SK-N-SH (cell line): ENCODE data around the gene ZNF236. TPM values are rescaled to one million over a fixed set of nuclear protein-coding genes. Genes with fewer than 3 reads are reported as not detected.

Experiments used
- CTCF ChIA-PET: fragments of 300-600, 350-600 bp; formaldehyde crosslinking; extraction: SDS; loops from one replicate; lab custom pipeline; 2021; lab: Yijun Ruan, JAX
- POLR2A ChIA-PET: fragments of 350-600 bp; sonication (Branson Sonifier 250); formaldehyde crosslinking; extraction: SDS; loops from one replicate; lab custom pipeline; 2020; ENCODE audit warnings: antibody characterized with exemption, inconsistent platforms; lab: Yijun Ruan, JAX
- DNase-seq: peaks from one replicate; pipeline ENCODE4 v3.0.0; 2012
- H2AFZ ChIP-seq: fragments of 200-600 bp; sonication (generic); 2 replicates; pipeline ENCODE4 v1.8.1; 2016; ENCODE audit warnings: antibody characterized with exemption, mild to moderate bottlenecking, low read depth
- H3F3A ChIP-seq: fragments of 200-600 bp; sonication (generic); replicated peaks from 2 replicates; pipeline ENCODE3; 2016; ENCODE audit warnings: antibody characterized with exemption, mild to moderate bottlenecking; ENCODE audit not compliant: insufficient read depth
- H3K27ac ChIP-seq, 2 experiments: fragments of 200-500 bp in 1 of 2; fragments of 200-600 bp in 1 of 2; sonication (Bioruptor generic) in 1 of 2; sonication (generic), shearing (Covaris generic) in 1 of 2; 2 replicates each; pipeline versions ENCODE4 v1.5.1 to v1.6.1; 2014 to 2016; ENCODE audit warnings: low read depth in 2 of 2, inconsistent platforms in 1 of 2, low read length in 1 of 2, mild to moderate bottlenecking in 1 of 2, mixed read lengths in 1 of 2
- H3K27me3 ChIP-seq: fragments of 200-600 bp; sonication (generic), shearing (Covaris generic); 2 replicates; pipeline ENCODE4 v1.6.1; 2016; ENCODE audit warnings: mixed run types; ENCODE audit not compliant: insufficient read depth
- H3K36me3 ChIP-seq, 2 experiments: fragments of 200-500 bp in 1 of 2; fragments of 200-600 bp in 1 of 2; sonication (Bioruptor generic) in 1 of 2; sonication (generic) in 1 of 2; replicated peaks in 1 of 2; 2 replicates each; pipeline versions ENCODE3 to v1.5.1; 2014 to 2016; ENCODE audit warnings: low read length in 1 of 2, mild to moderate bottlenecking in 1 of 2; ENCODE audit not compliant: insufficient read depth in 2 of 2, control insufficient read depth in 1 of 2
- H3K4me1 ChIP-seq, 2 experiments: fragments of 200-500 bp in 1 of 2; fragments of 200-600 bp in 1 of 2; sonication (Bioruptor generic) in 1 of 2; sonication (generic), shearing (Covaris generic) in 1 of 2; 2 replicates each; pipeline versions ENCODE4 v1.5.1 to v1.6.1; 2014 to 2016; ENCODE audit warnings: low read depth in 1 of 2, low read length in 1 of 2, mixed run types in 1 of 2; ENCODE audit not compliant: insufficient read depth in 2 of 2, control insufficient read depth in 1 of 2
- H3K4me2 ChIP-seq: fragments of 200-600 bp; sonication (generic), shearing (Covaris generic); 2 replicates; pipeline ENCODE4 v1.6.1; 2017; ENCODE audit warnings: mixed run types
- H3K4me3 ChIP-seq, 2 experiments: fragments of 200-500 bp in 1 of 2; fragments of 200-600 bp in 1 of 2; sonication (Bioruptor generic) in 1 of 2; sonication (generic), shearing (Covaris generic) in 1 of 2; 2 replicates each; pipeline versions ENCODE4 v1.5.1 to v1.8.1; 2014 to 2016; ENCODE audit warnings: low read depth in 2 of 2, inconsistent platforms in 1 of 2, low read length in 1 of 2, mild to moderate bottlenecking in 1 of 2, mixed read lengths in 1 of 2, moderate library complexity in 1 of 2
- H3K79me2 ChIP-seq: fragments of 200-600 bp; sonication (generic); 2 replicates; pipeline ENCODE4 v1.8.1; 2017; ENCODE audit warnings: mild to moderate bottlenecking; ENCODE audit not compliant: insufficient read depth
- H3K9ac ChIP-seq: fragments of 200-600 bp; sonication (generic); 2 replicates; pipeline ENCODE4 v1.6.1; 2017; ENCODE audit warnings: mixed run types
- H3K9me2 ChIP-seq: fragments of 200-600 bp; sonication (generic); 2 replicates; pipeline ENCODE4 v1.6.1; 2017; ENCODE audit warnings: mixed run types
- H3K9me3 ChIP-seq: fragments of 200-600 bp; sonication (generic); 2 replicates; pipeline ENCODE4 v1.6.1; 2017; ENCODE audit warnings: mixed run types, mild to moderate bottlenecking, moderate library complexity
- H4K20me1 ChIP-seq: fragments of 200-600 bp; sonication (generic); 2 replicates; pipeline ENCODE4 v1.6.1; 2017; ENCODE audit warnings: mild to moderate bottlenecking, mixed run types; ENCODE audit not compliant: insufficient read depth
- EP300 ChIP-seq, 2 experiments: IDR thresholded peaks; 2 replicates each; pipeline versions ENCODE4 v1.4.0 to v1.6.1; 2012; ENCODE audit warnings: borderline replicate concordance in 1 of 2, low read depth in 1 of 2, low read length in 1 of 2
- FOSL2 ChIP-seq: IDR thresholded peaks from 2 replicates; pipeline ENCODE4 v1.4.0; 2012; ENCODE audit warnings: low read depth, mild to moderate bottlenecking, moderate library complexity, borderline replicate concordance
- FOXJ3 ChIP-seq: sonication (generic); formaldehyde crosslinking; IDR thresholded peaks from 2 replicates; pipeline ENCODE4 v1.5.1; 2020; ENCODE audit warnings: mild to moderate bottlenecking, missing genetic modification reagents
- FOXM1 ChIP-seq: IDR thresholded peaks from 2 replicates; pipeline ENCODE4 v1.4.0; 2012; ENCODE audit warnings: low read depth, mild to moderate bottlenecking
- GATA2 ChIP-seq: sonication (generic); formaldehyde crosslinking; IDR thresholded peaks from 2 replicates; pipeline ENCODE4 v1.5.0; 2020; ENCODE audit warnings: mild to moderate bottlenecking, missing genetic modification reagents
- IRF3 ChIP-seq: fragments of 150-350 bp; IDR thresholded peaks from 2 replicates; pipeline ENCODE4 v1.6.1; 2016; ENCODE audit warnings: mild to moderate bottlenecking, low read depth, low read length
- JUND ChIP-seq: IDR thresholded peaks from 2 replicates; pipeline ENCODE4 v1.4.0; 2012
- MEF2A ChIP-seq: IDR thresholded peaks from 2 replicates; pipeline ENCODE4 v1.4.0; 2012; ENCODE audit warnings: low read depth, borderline replicate concordance
- NFIC ChIP-seq: IDR thresholded peaks from 2 replicates; pipeline ENCODE4 v1.4.0; 2012; ENCODE audit warnings: borderline replicate concordance
- PBX3 ChIP-seq: IDR thresholded peaks from 2 replicates; pipeline ENCODE4; 2012
- POLR2AphosphoS5 ChIP-seq: IDR thresholded peaks from 2 replicates; pipeline ENCODE4 v1.6.1; 2012; ENCODE audit warnings: low read depth, low read length
- RAD21 ChIP-seq: IDR thresholded peaks from 2 replicates; pipeline ENCODE4 v1.6.1; 2012; ENCODE audit warnings: mild to moderate bottlenecking, low read length
- SIN3A ChIP-seq: IDR thresholded peaks from 2 replicates; pipeline ENCODE4 v1.6.1; 2012; ENCODE audit warnings: low read depth, mild to moderate bottlenecking, low read length, moderate library complexity, borderline replicate concordance
- SMC3 ChIP-seq: IDR thresholded peaks from 2 replicates; pipeline ENCODE4 v1.6.1; 2012; ENCODE audit warnings: low read depth, low read length, improper control_type of control experiment
- TEAD4 ChIP-seq: IDR thresholded peaks from 2 replicates; pipeline ENCODE4 v1.4.0; 2012; ENCODE audit warnings: mild to moderate bottlenecking, borderline replicate concordance; ENCODE audit not compliant: insufficient read depth
- YY1 ChIP-seq: IDR thresholded peaks from 2 replicates; pipeline ENCODE4 v1.4.0; 2012; ENCODE audit warnings: low read depth, mild to moderate bottlenecking
- WGBS: methylation state at CpG from one replicate; pipeline ENCODE4 v1.1.6; 2017; ENCODE audit warnings: low lambda C conversion rate; 5-methylcytosine and 5-hydroxymethylcytosine counted together
- polyA plus RNA-seq, 3 experiments: library from polyadenylated mRNA; depleted of rRNA; stranded (reverse); fragments of >200 nt; gene quantifications; 2 replicates each; pipeline ENCODE4 v1.2.3, GENCODE V29; 2012
- TF ChIP-seq, protein P1 (sequence below): IDR thresholded peaks from 2 replicates; pipeline ENCODE4 v1.4.0; 2012; ENCODE audit warnings: low read depth, borderline replicate concordance
- TF ChIP-seq, protein P2 (sequence below): fragments of 150-350 bp; IDR thresholded peaks from 2 replicates; pipeline ENCODE4 v1.6.1; 2017; ENCODE audit warnings: antibody characterized with exemption, low read length, low read depth, borderline replicate concordance
- TF ChIP-seq, protein P3 (sequence below): fragments of 200-600 bp; sonication (generic); IDR thresholded peaks from 2 replicates; pipeline ENCODE4 v1.6.1; 2017; ENCODE audit warnings: antibody characterized with exemption, mild to moderate bottlenecking, moderate library complexity

Gene ZNF236
- polyA plus RNA-seq, 1 of the 3 experiments (the other 2 are of a cell fraction), result 4.2 TPM

DNA sequence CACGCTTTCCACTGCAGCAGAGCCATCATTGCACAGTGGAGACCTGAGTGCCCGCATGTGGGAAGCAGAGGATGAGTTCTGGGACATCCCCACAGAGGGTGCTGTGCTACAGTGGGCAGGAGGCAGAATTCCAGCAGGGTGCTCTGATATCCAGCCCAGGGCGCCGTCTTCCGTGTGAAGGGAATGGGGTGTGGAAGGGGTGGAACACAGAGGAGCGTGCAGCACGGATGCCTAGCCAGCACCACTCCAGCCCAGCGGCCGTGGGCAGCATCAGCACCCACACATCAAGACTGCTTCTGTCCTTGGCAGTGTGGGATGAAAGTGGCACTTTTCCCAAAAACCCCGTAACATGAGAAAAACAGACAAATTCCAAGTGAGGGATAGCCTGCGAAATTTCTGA lies 134.3 kb downstream of the ZNF236 start:
- Histone ChIP-seq H3K4me1 (peaks cover 0 to 25% of the 10 kb centered on the region in 2 experiments; a peak in 2 of 4 replicates), H3K9ac (no peak overlapping the region), H3K9me3 (no peaks in the 10 kb centered on the region), H3K27ac (no peak overlapping the region), H3K4me3 (no peak overlapping the region), H3K36me3 (peaks cover 12 to 42% of the 10 kb centered on the region in 2 experiments), H3K27me3 (no peaks in the 10 kb centered on the region), H2AFZ (no peak overlapping the region), H3K79me2 (no peaks in the 10 kb centered on the region), H4K20me1 (no peaks in the 10 kb centered on the region), H3K4me2 (no peak overlapping the region), H3K9me2 (no peaks in the 10 kb centered on the region), H3F3A (no peaks in the 10 kb centered on the region)
- CTCF ChIA-PET, result interaction anchor here (1.7 kb wide), 1 partner anchor 34 kb away, joined by 4 read pairs; no protein-coding TSS in a partner anchor
- POLR2A ChIA-PET, result no interaction called here
- over 99% methylated on average over 10 of the region's 11 CpGs for WGBS
- TF ChIP-seq PBX3 (no peak), FOXM1 (no peak), MEF2A (no peak), FOSL2 (no peak), SIN3A (no peak), EP300 (IDR thresholded peaks at IDR 0.05; ENCODE audit: borderline replicate concordance in 1 of 2, low read depth in 1 of 2, low read length in 1 of 2) (no peak), YY1 (no peak), FOXJ3 (no peak), TEAD4 (no peak), SMC3 (no peak), NFIC (no peak), GATA2 (CRISPR knock-in tag) (no peak), JUND (no peak), RAD21 (no peak), IRF3 (no peak), POLR2AphosphoS5 (no peak)
- TF ChIP-seq, protein P1, sequence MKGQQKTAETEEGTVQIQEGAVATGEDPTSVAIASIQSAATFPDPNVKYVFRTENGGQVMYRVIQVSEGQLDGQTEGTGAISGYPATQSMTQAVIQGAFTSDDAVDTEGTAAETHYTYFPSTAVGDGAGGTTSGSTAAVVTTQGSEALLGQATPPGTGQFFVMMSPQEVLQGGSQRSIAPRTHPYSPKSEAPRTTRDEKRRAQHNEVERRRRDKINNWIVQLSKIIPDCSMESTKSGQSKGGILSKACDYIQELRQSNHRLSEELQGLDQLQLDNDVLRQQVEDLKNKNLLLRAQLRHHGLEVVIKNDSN, result no peak
- TF ChIP-seq, protein P2, sequence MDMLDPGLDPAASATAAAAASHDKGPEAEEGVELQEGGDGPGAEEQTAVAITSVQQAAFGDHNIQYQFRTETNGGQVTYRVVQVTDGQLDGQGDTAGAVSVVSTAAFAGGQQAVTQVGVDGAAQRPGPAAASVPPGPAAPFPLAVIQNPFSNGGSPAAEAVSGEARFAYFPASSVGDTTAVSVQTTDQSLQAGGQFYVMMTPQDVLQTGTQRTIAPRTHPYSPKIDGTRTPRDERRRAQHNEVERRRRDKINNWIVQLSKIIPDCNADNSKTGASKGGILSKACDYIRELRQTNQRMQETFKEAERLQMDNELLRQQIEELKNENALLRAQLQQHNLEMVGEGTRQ, result no peak
- TF ChIP-seq, protein P3, sequence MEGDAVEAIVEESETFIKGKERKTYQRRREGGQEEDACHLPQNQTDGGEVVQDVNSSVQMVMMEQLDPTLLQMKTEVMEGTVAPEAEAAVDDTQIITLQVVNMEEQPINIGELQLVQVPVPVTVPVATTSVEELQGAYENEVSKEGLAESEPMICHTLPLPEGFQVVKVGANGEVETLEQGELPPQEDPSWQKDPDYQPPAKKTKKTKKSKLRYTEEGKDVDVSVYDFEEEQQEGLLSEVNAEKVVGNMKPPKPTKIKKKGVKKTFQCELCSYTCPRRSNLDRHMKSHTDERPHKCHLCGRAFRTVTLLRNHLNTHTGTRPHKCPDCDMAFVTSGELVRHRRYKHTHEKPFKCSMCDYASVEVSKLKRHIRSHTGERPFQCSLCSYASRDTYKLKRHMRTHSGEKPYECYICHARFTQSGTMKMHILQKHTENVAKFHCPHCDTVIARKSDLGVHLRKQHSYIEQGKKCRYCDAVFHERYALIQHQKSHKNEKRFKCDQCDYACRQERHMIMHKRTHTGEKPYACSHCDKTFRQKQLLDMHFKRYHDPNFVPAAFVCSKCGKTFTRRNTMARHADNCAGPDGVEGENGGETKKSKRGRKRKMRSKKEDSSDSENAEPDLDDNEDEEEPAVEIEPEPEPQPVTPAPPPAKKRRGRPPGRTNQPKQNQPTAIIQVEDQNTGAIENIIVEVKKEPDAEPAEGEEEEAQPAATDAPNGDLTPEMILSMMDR, result no peak
- TF ChIP-seq, all 33 proteins: peak for 0
- DNase-seq, result no peak
